ENCODE results near the gene MUC2.

The MUC2 gene

GRCh38 chr11:1034456-1035295, 40.0 kb upstream of the MUC2 start:
- TF ChIP-seq EZH2 (optimal IDR thresholded peaks at IDR 0.05; ENCODE audit: low read depth, low read length) = no peak
- no peak for TF ChIP-seq EZH2phosphoT487 (IDR thresholded peaks at IDR 0.05; ENCODE audit: low read length)
- TF ChIP-seq CTCF (IDR thresholded peaks at IDR 0.05; ENCODE audit: low read length) = no peak
- H3K4me2 ChIP-seq (ENCODE audit: low read depth, low read length) = no peak overlapping the region
- no peaks in the 10 kb centered on the region for H3K9me3 ChIP-seq (replicated peaks; ENCODE audit: insufficient read depth, low read length)
- H3K4me3 ChIP-seq (ENCODE audit: low read length) = no peak overlapping the region
- no peaks in the 10 kb centered on the region for H3K9me2 ChIP-seq (replicated peaks; ENCODE audit: insufficient read depth, low read length)
- no peak overlapping the region for H3K9ac ChIP-seq (ENCODE audit: low read length)
- H3K36me3 ChIP-seq (replicated peaks; ENCODE audit: insufficient read depth, low read length) = no peaks in the 10 kb centered on the region
- no peak for DNase-seq
- H3K79me2 ChIP-seq (ENCODE audit: low read length) = no peaks in the 10 kb centered on the region
- no peaks in the 10 kb centered on the region for H3F3A ChIP-seq (ENCODE audit: insufficient read depth, low read length)
- no peaks in the 10 kb centered on the region for H3K4me1 ChIP-seq (ENCODE audit: low read length)
- peaks cover 78% of the 10 kb centered on the region for H3K27me3 ChIP-seq (replicated peaks; ENCODE audit: insufficient read depth, low read length)
- no peak overlapping the region for H2AFZ ChIP-seq (ENCODE audit: low read length)
- H4K20me1 ChIP-seq (ENCODE audit: insufficient read depth, low read length) = no peaks in the 10 kb centered on the region
- no peak overlapping the region for H3K27ac ChIP-seq (ENCODE audit: low read length)

GRCh38 chr11:1035577-1036283, 38.9 kb upstream of the MUC2 start:
- peaks cover 88% of the 10 kb centered on the region for H3K27me3 ChIP-seq (replicated peaks; ENCODE audit: insufficient read depth, low read length)
- TF ChIP-seq CTCF (IDR thresholded peaks at IDR 0.05; ENCODE audit: low read length) (no peak), EZH2phosphoT487 (IDR thresholded peaks at IDR 0.05; ENCODE audit: low read length) (no peak), EZH2 (optimal IDR thresholded peaks at IDR 0.05; ENCODE audit: low read depth, low read length) (no peak)

GRCh38 chr11:1036303-1036923, 38.3 kb upstream of the MUC2 start, which contains the start of gene MUC6:
MUC6 (minus strand) TSS chr11:1036718; CDS start chr11:1036655, 63 bp downstream.
- H3F3A ChIP-seq (ENCODE audit: insufficient read depth, low read length) = no peaks in the 10 kb centered on the region
- no peak within 1 kb of the TSS for H2AFZ ChIP-seq (ENCODE audit: low read length)
- no peak within 1 kb of the TSS for H3K9ac ChIP-seq (ENCODE audit: low read length)
- no peaks in the 10 kb centered on the region for H3K79me2 ChIP-seq (ENCODE audit: low read length)
- H3K9me3 ChIP-seq (replicated peaks; ENCODE audit: insufficient read depth, low read length) = no peaks in the 10 kb centered on the region
- TF ChIP-seq EZH2phosphoT487 (IDR thresholded peaks at IDR 0.05; ENCODE audit: low read length) = no peak
- TF ChIP-seq CTCF (IDR thresholded peaks at IDR 0.05; ENCODE audit: low read length) = no peak
- TF ChIP-seq EZH2 (optimal IDR thresholded peaks at IDR 0.05; ENCODE audit: low read depth, low read length) = no peak
- H3K4me1 ChIP-seq (ENCODE audit: low read length) = no peaks in the 10 kb centered on the region
- no peak for DNase-seq
- H3K27ac ChIP-seq (ENCODE audit: low read length) = no peak within 1 kb of the TSS
- H3K27me3 ChIP-seq (replicated peaks; ENCODE audit: insufficient read depth, low read length) = peaks cover 91% of the 10 kb centered on the region
- no peak within 1 kb of the TSS for H3K4me3 ChIP-seq (ENCODE audit: low read length)
- no peaks in the 10 kb centered on the region for H3K9me2 ChIP-seq (replicated peaks; ENCODE audit: insufficient read depth, low read length)
- no peaks in the 10 kb centered on the region for H4K20me1 ChIP-seq (ENCODE audit: insufficient read depth, low read length)
- no peaks in the 10 kb centered on the region for H3K36me3 ChIP-seq (replicated peaks; ENCODE audit: insufficient read depth, low read length)
- no peak within 1 kb of the TSS for H3K4me2 ChIP-seq (ENCODE audit: low read depth, low read length)

More at GRCh38 chr11:1035577-1036283, 38.9 kb upstream of the MUC2 start:
- H3K4me2 ChIP-seq (ENCODE audit: low read depth, low read length) = no peak overlapping the region
- H3K9me2 ChIP-seq (replicated peaks; ENCODE audit: insufficient read depth, low read length) = no peaks in the 10 kb centered on the region
- H3K4me1 ChIP-seq (ENCODE audit: low read length) = no peaks in the 10 kb centered on the region
- no peaks in the 10 kb centered on the region for H3K36me3 ChIP-seq (replicated peaks; ENCODE audit: insufficient read depth, low read length)
- H2AFZ ChIP-seq (ENCODE audit: low read length) = no peak overlapping the region
- no peaks in the 10 kb centered on the region for H4K20me1 ChIP-seq (ENCODE audit: insufficient read depth, low read length)
- no peak for DNase-seq
- H3K27ac ChIP-seq (ENCODE audit: low read length) = no peak overlapping the region
- no peaks in the 10 kb centered on the region for H3K9me3 ChIP-seq (replicated peaks; ENCODE audit: insufficient read depth, low read length)
- H3K79me2 ChIP-seq (ENCODE audit: low read length) = no peaks in the 10 kb centered on the region
- H3K9ac ChIP-seq (ENCODE audit: low read length) = no peak overlapping the region
- H3F3A ChIP-seq (ENCODE audit: insufficient read depth, low read length) = no peaks in the 10 kb centered on the region
- H3K4me3 ChIP-seq (ENCODE audit: low read length) = no peak overlapping the region

Measured in MM.1S (cell line).